SH-SY5Y (cell line): ENCODE data around the gene UST.

ENCODE experiments used
- GATA2 ChIP-seq: IDR thresholded peaks from 2 replicates; pipeline ENCODE4 v1.6.1; 2011; ENCODE audit warnings: mild to moderate bottlenecking, low read depth, low read length
- GATA3 ChIP-seq: IDR thresholded peaks from 2 replicates; pipeline ENCODE4 v1.6.1; 2011; ENCODE audit warnings: low read depth, mild to moderate bottlenecking, low read length, moderate library complexity

GRCh38 chr6:148893481-148893880, 146.7 kb downstream of the UST start:
- TF ChIP-seq GATA2 (no peak), GATA3 (no peak)
